Caco-2 (cell line): ENCODE results near the gene ZNF280C. TPM values are rescaled to one million over a fixed set of nuclear protein-coding genes. Genes with fewer than 3 reads are reported as not detected.

Source experiments
- BruUV-seq: library from RNA; stranded (reverse); fragments of 400-500 nt; replicated peaks from 2 replicates; lab custom pipeline; 2021; lab: Mats Ljungman, UMichigan
- CTCF ChIA-PET: fragments of 300-600 bp; sonication (Branson Sonifier 250); formaldehyde crosslinking; loops from one replicate; lab custom pipeline; 2022; ENCODE audit warnings: antibody characterized with exemption; lab: Charles Lee
- POLR2A ChIA-PET: fragments of 300-600 bp; sonication (Branson Sonifier 250); formaldehyde crosslinking; loops from one replicate; lab custom pipeline; 2022; ENCODE audit warnings: antibody characterized with exemption; lab: Charles Lee
- DNase-seq, 2 experiments: peaks; one replicate each; pipeline versions ENCODE4 v3.0.0 to v3.0.0-alpha.2; 2020 to 2022
- H3K27me3 ChIP-seq: replicated peaks from 2 replicates; pipeline ENCODE4 v1.6.0; 2011; ENCODE audit warnings: low read length; ENCODE audit not compliant: control insufficient read depth, insufficient read depth
- H3K36me3 ChIP-seq: 2 replicates; pipeline ENCODE4 v1.5.1; 2011; ENCODE audit warnings: low read length; ENCODE audit not compliant: control insufficient read depth, insufficient read depth
- H3K4me1 ChIP-seq: fragments of 250-450 bp; sonication (Bioruptor Pico); 2 replicates; pipeline ENCODE4 v1.5.1; 2020; ENCODE audit warnings: mild to moderate bottlenecking
- H3K4me3 ChIP-seq: 2 replicates; pipeline ENCODE4 v1.5.1; 2011; ENCODE audit warnings: low read depth, mild to moderate bottlenecking, control low read depth, low read length
- H3K9me3 ChIP-seq: fragments of 250-450 bp; sonication (Bioruptor Pico); 2 replicates; pipeline ENCODE4 v1.5.1; 2020; ENCODE audit warnings: mild to moderate bottlenecking, moderate library complexity
- H3K27ac Mint-ChIP-seq: one replicate; pipeline ENCODE4 v1.8.0; 2022; ENCODE audit warnings: mixed read lengths; ENCODE audit not compliant: unreplicated experiment
- H3K27me3 Mint-ChIP-seq: one replicate; pipeline ENCODE4 v1.8.0; 2022; ENCODE audit warnings: mixed read lengths; ENCODE audit not compliant: insufficient read depth, unreplicated experiment
- H3K36me3 Mint-ChIP-seq: one replicate; pipeline ENCODE4 v1.8.0; 2022; ENCODE audit warnings: mild to moderate bottlenecking, mixed read lengths; ENCODE audit not compliant: insufficient read depth, unreplicated experiment
- H3K4me1 Mint-ChIP-seq: one replicate; pipeline ENCODE4 v1.8.0; 2022; ENCODE audit warnings: low read depth, mixed read lengths; ENCODE audit not compliant: unreplicated experiment
- H3K4me3 Mint-ChIP-seq: one replicate; pipeline ENCODE4 v1.8.0; 2022; ENCODE audit warnings: mild to moderate bottlenecking, moderate library complexity, mixed read lengths; ENCODE audit not compliant: unreplicated experiment
- H3K9me3 Mint-ChIP-seq: one replicate; pipeline ENCODE4 v1.8.0; 2022; ENCODE audit warnings: mixed read lengths; ENCODE audit not compliant: unreplicated experiment
- CTCF ChIP-seq, 2 experiments: fragments of 200-600 bp in 1 of 2; IDR thresholded peaks; 1 replicate in 1 of 2; 2 replicates in 1 of 2; pipeline versions ENCODE4 v1.5.1 to v1.8.0; 2011 to 2022; ENCODE audit warnings: antibody characterized with exemption in 1 of 2, control low read depth in 1 of 2, inconsistent platforms in 1 of 2, low read depth in 1 of 2, low read length in 1 of 2, mild to moderate bottlenecking in 1 of 2, moderate library complexity in 1 of 2; ENCODE audit not compliant: insufficient read depth in 1 of 2, severe bottlenecking in 1 of 2, unreplicated experiment in 1 of 2
- intact Hi-C: fragments of 100-400 bp; cut with micrococcal nuclease; formaldehyde crosslinking; loops from one replicate; pipeline ENCODE4 v1.10.0; 2022; ENCODE audit not compliant: unreplicated experiment
- total RNA-seq: library from RNA; stranded (reverse); gene quantifications from 2 replicates; pipeline ENCODE4 v1.2.3, GENCODE V29; 2022

The ZNF280C gene
- total RNA-seq, 1 experiment from 2014 or later, result 6.4 TPM

DNA sequence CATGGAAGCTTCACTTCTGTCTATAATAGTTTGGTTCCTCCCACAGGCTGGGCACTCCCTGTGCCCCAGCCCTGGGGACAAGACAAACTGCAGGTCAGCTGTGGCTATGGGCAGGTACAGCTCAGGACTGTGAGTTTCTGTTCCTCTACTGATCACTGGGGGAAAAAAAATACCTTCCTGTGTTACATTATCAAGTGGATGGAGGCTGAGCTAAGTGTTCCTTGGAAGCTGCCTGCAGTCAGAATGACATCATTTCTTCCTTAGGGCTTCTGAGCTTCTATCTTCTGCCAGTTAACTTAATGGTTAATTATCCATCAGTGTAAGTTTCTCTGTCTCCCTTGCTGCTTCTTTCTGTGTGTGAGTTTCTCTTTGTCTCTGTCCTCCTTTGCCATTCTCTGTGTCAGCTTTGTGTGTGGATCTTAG is 92.3 kb downstream of the ZNF280C start:
- no peak for TF ChIP-seq CTCF (IDR thresholded peaks at IDR 0.05; ENCODE audit: insufficient read depth in 1 of 2, low read depth in 1 of 2, low read length in 1 of 2, severe bottlenecking in 1 of 2, unreplicated experiment in 1 of 2)
- Histone ChIP-seq H3K9me3 (no peaks in the 10 kb centered on the region), H3K4me3 (no peak overlapping the region), H3K36me3 (no peaks in the 10 kb centered on the region), H3K4me1 (no peaks in the 10 kb centered on the region), H3K27me3 (no peaks in the 10 kb centered on the region)
- Mint-ChIP-seq H3K27ac (no peak overlapping the region), H3K36me3 (no peaks in the 10 kb centered on the region), H3K27me3 (no peaks in the 10 kb centered on the region), H3K4me3 (no peak overlapping the region), H3K9me3 (no peaks in the 10 kb centered on the region), H3K4me1 (peaks cover 5% of the 10 kb centered on the region)
- BruUV-seq, result no TSS peak
- intact Hi-C loops, result no loop called here
- POLR2A ChIA-PET, result no interaction called here
- DNase-seq, result no peak
- CTCF ChIA-PET, result no interaction called here

DNA sequence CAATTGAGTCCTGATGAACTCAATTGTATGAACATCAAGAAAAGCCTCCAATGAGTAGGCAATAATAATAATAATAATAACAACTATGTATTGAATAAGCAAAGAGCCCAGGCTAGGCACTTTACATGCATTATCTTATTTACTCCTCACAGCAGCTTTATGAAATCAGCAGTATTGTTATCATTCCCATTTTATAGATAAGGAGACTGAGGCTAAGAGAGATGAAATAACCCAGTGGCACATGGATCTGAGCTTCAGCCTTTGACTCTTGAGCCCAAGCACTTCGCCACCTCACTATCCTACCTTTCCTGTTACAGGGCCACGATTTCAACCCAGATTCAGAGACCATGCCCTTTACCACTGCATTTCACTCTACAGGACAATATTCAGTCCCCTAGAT is 93.8 kb downstream of the ZNF280C start:
- H3K9me3 Mint-ChIP-seq, result no peaks in the 10 kb centered on the region
- intact Hi-C loops, result no loop called here
- Histone ChIP-seq H3K36me3 (no peaks in the 10 kb centered on the region), H3K4me3 (no peak overlapping the region), H3K9me3 (no peaks in the 10 kb centered on the region), H3K4me1 (no peaks in the 10 kb centered on the region), H3K27me3 (no peaks in the 10 kb centered on the region)
- ChIA-PET CTCF (no interaction called here), POLR2A (no interaction called here)
- H3K27me3 Mint-ChIP-seq, result no peaks in the 10 kb centered on the region
- BruUV-seq, result no TSS peak
- H3K4me1 Mint-ChIP-seq, result peaks cover 5% of the 10 kb centered on the region
- DNase-seq, result no peak
- no peak for TF ChIP-seq CTCF (IDR thresholded peaks at IDR 0.05; ENCODE audit: insufficient read depth in 1 of 2, low read depth in 1 of 2, low read length in 1 of 2, severe bottlenecking in 1 of 2, unreplicated experiment in 1 of 2)
- no peak overlapping the region for H3K27ac Mint-ChIP-seq
- H3K4me3 Mint-ChIP-seq, result no peak overlapping the region
- no peaks in the 10 kb centered on the region for H3K36me3 Mint-ChIP-seq

DNA sequence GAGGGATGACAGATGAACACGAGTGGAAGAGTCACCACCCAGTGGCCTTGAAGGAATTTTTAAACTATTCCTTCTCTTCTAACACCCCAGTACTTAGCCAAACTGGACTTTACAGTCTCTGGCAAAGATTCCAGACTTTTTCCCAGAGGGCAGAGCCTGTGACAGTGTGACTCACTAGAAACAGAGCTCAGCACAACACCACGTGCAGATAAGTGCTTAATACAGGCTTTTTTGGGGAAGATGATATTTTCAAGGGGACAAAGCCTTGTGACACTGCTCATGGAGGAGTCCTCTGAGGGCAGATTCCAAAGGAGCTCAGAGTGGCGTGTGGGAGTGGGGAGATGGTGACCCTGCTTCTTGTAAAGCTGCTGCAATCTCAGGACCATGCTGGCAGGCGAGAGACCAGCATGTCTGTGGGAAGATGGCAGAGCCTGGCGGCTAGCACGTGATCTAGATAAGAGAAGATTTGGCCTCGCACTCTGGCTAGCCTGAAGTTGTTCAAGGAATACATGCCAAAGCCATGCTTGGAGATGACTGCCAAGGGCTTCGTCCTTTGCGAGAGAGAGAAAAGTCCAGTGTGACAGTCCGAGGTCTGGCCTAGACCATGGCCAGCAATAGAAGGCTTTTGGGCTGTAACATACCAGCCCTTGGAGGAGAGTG is 94.5 kb downstream of the ZNF280C start:
- Mint-ChIP-seq H3K4me1 (peaks cover 5% of the 10 kb centered on the region), H3K9me3 (no peaks in the 10 kb centered on the region), H3K27me3 (no peaks in the 10 kb centered on the region), H3K36me3 (no peaks in the 10 kb centered on the region), H3K27ac (no peak overlapping the region), H3K4me3 (no peak overlapping the region)
- no peaks in the 10 kb centered on the region for H3K36me3 ChIP-seq
- H3K27me3 ChIP-seq, result no peaks in the 10 kb centered on the region
- POLR2A ChIA-PET, result no interaction called here
- H3K9me3 ChIP-seq, result no peaks in the 10 kb centered on the region
- H3K4me1 ChIP-seq, result no peaks in the 10 kb centered on the region
- intact Hi-C loops, result no loop called here
- no TSS peak for BruUV-seq
- TF ChIP-seq CTCF (IDR thresholded peaks at IDR 0.05; ENCODE audit: insufficient read depth in 1 of 2, low read depth in 1 of 2, low read length in 1 of 2, severe bottlenecking in 1 of 2, unreplicated experiment in 1 of 2), result no peak
- CTCF ChIA-PET, result no interaction called here
- DNase-seq, result no peak
- no peak overlapping the region for H3K4me3 ChIP-seq
